Esophagus (tissue), 2 donors: ENCODE data around the gene SCNN1A. TPM values are rescaled to one million over a fixed set of nuclear protein-coding genes. Genes with fewer than 3 reads are reported as not detected.

ENCODE experiments used
- H3K27ac ChIP-seq, 2 donors: one replicate each; pipeline ENCODE4 v1.5.1; 2013; ENCODE audit warnings: low read depth in 2 of 2, mild to moderate bottlenecking in 2 of 2, inconsistent platforms in 1 of 2, low read length in 1 of 2, moderate library complexity in 1 of 2
- H3K27me3 ChIP-seq, 2 donors: one replicate each; pipeline ENCODE4 v1.6.1; 2013; ENCODE audit warnings: low read length in 2 of 2, control low read depth in 1 of 2, mild to moderate bottlenecking in 1 of 2; ENCODE audit not compliant: insufficient read depth in 2 of 2, control insufficient read depth in 1 of 2
- H3K36me3 ChIP-seq, 2 donors: one replicate each; pipeline ENCODE4 v1.6.1; 2013; ENCODE audit warnings: low read length in 1 of 2; ENCODE audit not compliant: control insufficient read depth in 2 of 2, insufficient read depth in 2 of 2
- H3K4me1 ChIP-seq, 2 donors: one replicate each; pipeline ENCODE4 v1.6.1; 2013; ENCODE audit warnings: low read length in 1 of 2; ENCODE audit not compliant: control insufficient read depth in 2 of 2, insufficient read depth in 2 of 2
- H3K4me3 ChIP-seq, 2 donors: one replicate each; pipeline ENCODE4 v1.5.1; 2013; ENCODE audit warnings: low read length in 2 of 2, mild to moderate bottlenecking in 2 of 2, low read depth in 1 of 2, moderate library complexity in 1 of 2
- H3K9me3 ChIP-seq, 2 donors: one replicate each; pipeline ENCODE4 v1.6.1; 2013; ENCODE audit warnings: mild to moderate bottlenecking in 2 of 2, low read depth in 1 of 2, low read length in 1 of 2, moderate library complexity in 1 of 2; ENCODE audit not compliant: control insufficient read depth in 2 of 2, insufficient read depth in 1 of 2
- WGBS, 2 donors: extraction: QIAGEN DNeasy Blood & Tissue Kit; methylation state at CpG; one replicate each; pipeline ENCODE4 v1.1.7; 2013; 5-methylcytosine and 5-hydroxymethylcytosine counted together
- polyA plus RNA-seq, 2 donors: library from polyadenylated mRNA; stranded (reverse); fragments of 200-250 nt; gene quantifications; one replicate each; pipeline ENCODE4 v1.2.3, GENCODE V29; 2013
- donor health status: healthy with polysubstance abuse.
- donor health status: Bipolar disorder and iron deficiency.

The SCNN1A gene
- polyA plus RNA-seq, 2 donors = 98.7 to 126 TPM

GRCh38 chr12:6386491-6386890 is 11.1 kb upstream of the SCNN1A start:
- Histone ChIP-seq H3K27me3 (no peaks in the 10 kb centered on the region), H3K9me3 (no peaks in the 10 kb centered on the region), H3K36me3 (peaks cover 19 to 37% of the 10 kb centered on the region in 2 donors), H3K27ac (no peak overlapping the region), H3K4me1 (peaks cover 10 to 35% of the 10 kb centered on the region in 2 donors), H3K4me3 (no peak overlapping the region)
- 42 to 44% methylated on average over 1 of the region's 1 CpG for WGBS, 2 donors

GRCh38 chr12:6386038-6386437 is 10.7 kb upstream of the SCNN1A start:
- no peak overlapping the region for H3K27ac ChIP-seq
- no peak overlapping the region for H3K4me3 ChIP-seq
- 80% methylated on average over 11 of the region's 11 CpGs for whole genome bisulfite sequencing, 2 donors
- no peaks in the 10 kb centered on the region for H3K27me3 ChIP-seq
- H3K9me3 ChIP-seq = no peaks in the 10 kb centered on the region
- H3K36me3 ChIP-seq = peaks cover 19 to 34% of the 10 kb centered on the region in 2 donors
- peaks cover 10 to 35% of the 10 kb centered on the region in 2 donors for H3K4me1 ChIP-seq

DNA sequence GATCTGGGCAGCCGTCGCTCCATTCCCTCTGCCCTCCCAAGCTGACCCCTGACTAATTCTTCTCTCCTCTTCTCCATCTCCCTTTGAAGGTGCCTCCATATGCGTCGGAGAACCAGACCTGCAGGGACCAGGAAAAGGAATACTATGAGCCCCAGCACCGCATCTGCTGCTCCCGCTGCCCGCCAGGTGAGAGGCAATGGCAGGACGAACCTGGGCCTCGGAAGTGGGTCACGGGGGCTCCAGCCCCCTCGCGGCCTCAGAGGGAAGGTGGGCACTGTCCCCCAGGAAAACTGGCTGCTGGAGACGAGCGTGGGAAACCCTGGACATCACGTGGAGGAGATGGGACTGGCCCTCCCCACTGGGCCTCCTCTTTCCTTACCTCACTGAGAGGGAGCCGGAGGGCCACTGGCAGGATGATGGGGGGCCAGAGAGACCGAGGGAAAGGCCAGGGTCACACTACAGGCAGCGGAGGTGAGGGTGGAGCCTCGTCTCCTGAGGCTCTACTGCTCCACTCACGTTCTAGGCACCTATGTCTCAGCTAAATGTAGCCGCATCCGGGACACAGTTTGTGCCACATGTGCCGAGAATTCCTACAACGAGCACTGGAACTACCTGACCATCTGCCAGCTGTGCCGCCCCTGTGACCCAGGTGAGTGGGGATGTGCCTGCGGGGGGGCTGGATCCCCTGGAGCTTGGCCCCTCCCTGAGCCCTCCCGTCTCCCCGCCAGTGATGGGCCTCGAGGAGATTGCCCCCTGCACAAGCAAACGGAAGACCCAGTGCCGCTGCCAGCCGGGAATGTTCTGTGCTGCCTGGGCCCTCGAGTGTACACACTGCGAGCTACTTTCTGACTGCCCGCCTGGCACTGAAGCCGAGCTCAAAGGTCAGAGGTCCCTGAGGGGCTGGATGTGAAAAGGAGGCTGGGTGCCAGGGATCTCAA is 9.4 kb upstream of the SCNN1A start:
- peak overlapping the region; percentile 90 to 96 for H3K4me3 ChIP-seq
- H3K4me1 ChIP-seq = peaks cover 10 to 37% of the 10 kb centered on the region in 2 donors
- 33 to 42% methylated on average over 35 to 36 of the region's 36 CpGs for WGBS, 2 donors

DNA sequence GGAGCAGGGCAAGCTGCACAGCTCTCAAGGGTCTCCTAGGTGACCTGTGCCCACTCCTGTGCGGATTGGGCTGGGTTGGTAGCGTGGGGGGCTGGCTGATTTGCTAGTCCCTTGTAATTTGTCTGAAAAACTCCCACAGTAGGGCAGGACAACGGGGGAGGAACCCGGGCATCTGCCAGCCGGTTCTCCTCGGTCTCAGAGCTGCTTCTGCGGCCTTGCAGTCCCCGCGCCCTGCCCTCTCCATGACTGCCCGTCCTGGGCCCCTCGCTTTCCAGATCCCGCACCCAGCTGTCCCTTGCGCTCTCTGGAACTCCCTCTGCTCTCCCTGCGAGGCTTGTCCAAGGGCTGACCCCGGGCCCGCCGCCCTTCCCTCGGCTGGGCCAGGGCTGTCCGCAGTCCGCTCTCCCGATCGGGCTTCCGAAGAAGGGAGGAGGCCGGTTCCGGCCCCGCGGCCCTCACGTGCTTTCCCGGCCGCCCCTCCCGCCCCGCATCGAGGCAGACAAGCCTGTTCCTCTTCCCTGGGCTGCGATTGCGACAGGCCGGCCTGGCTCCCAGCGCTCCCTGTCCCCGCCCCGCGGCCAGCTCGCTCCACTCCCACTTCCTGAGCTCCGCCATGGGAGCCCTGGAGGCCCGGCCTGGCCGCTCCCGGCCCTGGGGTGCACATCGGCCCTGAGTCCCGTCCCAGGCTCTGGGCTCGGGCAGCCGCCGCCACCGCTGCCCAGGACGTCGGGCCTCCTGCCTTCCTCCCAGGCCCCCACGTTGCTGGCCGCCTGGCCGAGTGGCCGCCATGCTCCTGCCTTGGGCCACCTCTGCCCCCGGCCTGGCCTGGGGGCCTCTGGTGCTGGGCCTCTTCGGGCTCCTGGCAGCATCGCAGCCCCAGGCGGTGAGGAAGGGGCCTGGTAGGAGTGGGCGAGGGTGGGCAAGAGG is 8.5 kb upstream of the SCNN1A start, which contains the start of gene LTBR:
Gene LTBR, plus strand, starts transcription at position 591 of the 927 bp plus-strand sequence. Its CDS starts 197 bp downstream, at position 788.
- H3K4me3 ChIP-seq = peak within 1 kb of the TSS; percentile 90 to 96
- peaks cover 10 to 37% of the 10 kb centered on the region in 2 donors for H3K4me1 ChIP-seq
- WGBS, 2 donors = 6 to 9% methylated on average over 60 to 62 of the region's 62 CpGs
- no peaks in the 10 kb centered on the region for H3K27me3 ChIP-seq
- H3K27ac ChIP-seq = peak within 1 kb of the TSS; percentile 93 to 94
- H3K9me3 ChIP-seq = no peaks in the 10 kb centered on the region
- peaks cover 7 to 18% of the 10 kb centered on the region in 2 donors for H3K36me3 ChIP-seq

More for the DNA sequence above, 9.4 kb upstream of the SCNN1A start:
- Histone ChIP-seq H3K36me3 (peaks cover 12 to 23% of the 10 kb centered on the region in 2 donors), H3K9me3 (no peaks in the 10 kb centered on the region), H3K27ac (peak overlapping the region; percentile 93 to 94), H3K27me3 (no peaks in the 10 kb centered on the region)

GRCh38 chr12:6382982-6383381 is 7.6 kb upstream of the SCNN1A start:
- Histone ChIP-seq H3K27me3 (no peaks in the 10 kb centered on the region), H3K36me3 (peaks cover 1 to 10% of the 10 kb centered on the region in 2 donors), H3K4me1 (peaks cover 13 to 37% of the 10 kb centered on the region in 2 donors), H3K4me3 (no peak overlapping the region), H3K27ac (peak overlapping the region; percentile 93 to 94), H3K9me3 (no peaks in the 10 kb centered on the region)
- 79% methylated on average over 6 of the region's 6 CpGs for WGBS, 2 donors

DNA sequence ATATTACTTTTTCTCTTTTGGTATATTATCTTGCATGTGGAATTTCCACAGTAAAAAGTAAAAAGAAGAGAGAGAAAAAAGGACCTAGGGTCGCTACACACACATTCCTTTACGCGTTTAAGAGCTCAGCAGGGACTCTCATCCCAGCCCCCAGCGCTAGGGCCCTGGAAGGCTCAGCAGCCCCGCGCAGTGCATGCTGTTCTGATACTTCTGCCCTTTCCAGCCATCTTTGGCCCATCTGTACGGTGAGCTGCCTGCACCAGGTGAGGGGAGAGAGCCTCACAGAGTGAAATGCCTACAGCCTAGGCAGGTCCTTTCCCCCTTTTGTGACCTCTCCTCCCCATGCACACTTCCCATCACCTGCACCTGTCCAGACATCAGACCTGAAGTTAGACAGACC is 7.0 kb upstream of the SCNN1A start:
- H3K27ac ChIP-seq = peak overlapping the region in 1 of 2 donors; percentile 94
- peaks cover 14 to 34% of the 10 kb centered on the region in 2 donors for H3K4me1 ChIP-seq
- peaks cover 0 to 4% of the 10 kb centered on the region in 2 donors for H3K36me3 ChIP-seq
- H3K27me3 ChIP-seq = no peaks in the 10 kb centered on the region
- no peaks in the 10 kb centered on the region for H3K9me3 ChIP-seq
- 94% methylated on average over 7 of the region's 7 CpGs for WGBS, 2 donors
- no peak overlapping the region for H3K4me3 ChIP-seq

DNA sequence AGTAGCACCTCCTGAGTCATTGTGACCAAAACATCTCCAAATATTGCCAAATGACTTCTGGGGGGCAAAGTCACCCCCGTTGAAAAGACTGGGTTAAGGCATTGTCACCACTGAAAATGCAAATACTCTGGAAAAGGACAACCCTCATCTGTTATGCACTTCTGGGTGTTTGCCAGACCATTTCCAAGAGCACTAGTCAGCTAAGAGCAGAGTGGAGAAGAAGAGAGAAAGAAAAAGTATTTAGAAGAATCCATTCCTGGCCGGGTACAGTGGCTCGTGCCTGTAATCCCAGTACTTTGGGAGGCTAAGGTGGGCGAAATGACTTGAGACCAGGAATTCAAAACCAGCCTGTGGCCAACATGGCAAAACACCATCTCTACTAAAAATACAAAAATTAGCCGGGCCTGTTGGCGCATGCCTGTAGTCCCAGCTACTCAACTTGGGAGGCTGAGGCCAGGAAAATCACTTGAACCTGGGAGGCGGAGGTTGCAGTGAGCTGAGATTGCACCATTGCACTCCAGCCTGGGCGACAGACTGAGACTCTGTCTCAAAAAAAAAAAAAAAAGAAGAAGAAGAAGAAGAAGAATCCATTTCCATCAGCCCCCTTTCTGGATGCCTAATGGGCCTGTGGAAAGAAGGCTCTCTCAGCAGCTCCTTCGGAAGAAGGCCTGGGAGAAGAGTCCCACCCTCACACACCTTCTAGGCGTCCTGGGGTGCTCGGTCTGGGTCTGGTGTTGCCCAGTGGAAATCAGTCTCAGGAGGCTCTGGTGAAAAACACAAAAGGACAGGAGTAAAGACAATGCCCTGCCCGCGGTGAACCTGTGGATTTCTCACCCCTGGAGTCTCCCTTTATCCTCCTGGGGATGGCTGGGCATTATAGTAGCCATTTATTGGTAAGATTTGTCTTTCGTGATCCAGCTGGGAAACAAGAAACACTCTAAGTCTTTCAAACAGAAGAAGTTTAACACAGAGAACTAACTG is 5.1 kb upstream of the SCNN1A start:
- H3K4me1 ChIP-seq = peaks cover 16 to 44% of the 10 kb centered on the region in 2 donors
- H3K27me3 ChIP-seq = no peaks in the 10 kb centered on the region
- no peaks in the 10 kb centered on the region for H3K9me3 ChIP-seq
- H3K27ac ChIP-seq = peak overlapping the region in 1 of 2 donors; percentile 50
- no peak overlapping the region for H3K4me3 ChIP-seq
- 66 to 74% methylated on average over 14 of the region's 14 CpGs for WGBS, 2 donors
- no peaks in the 10 kb centered on the region for H3K36me3 ChIP-seq

GRCh38 chr12:6378709-6379472 is 3.5 kb upstream of the SCNN1A start:
- 75 to 76% methylated on average over 13 of the region's 13 CpGs for WGBS, 2 donors
- H3K36me3 ChIP-seq = no peaks in the 10 kb centered on the region
- H3K9me3 ChIP-seq = no peaks in the 10 kb centered on the region
- H3K27me3 ChIP-seq = no peaks in the 10 kb centered on the region
- no peak overlapping the region for H3K4me3 ChIP-seq
- peaks cover 11 to 37% of the 10 kb centered on the region in 2 donors for H3K4me1 ChIP-seq
- H3K27ac ChIP-seq = peak overlapping the region; percentile 67 to 78
